ENCODE measurements around the gene AARS1. TPM values are rescaled to one million over a fixed set of nuclear protein-coding genes. Genes with fewer than 3 reads are reported as not detected.
"Not testable (repeated sequence)": the region's sequence is repeated elsewhere in the genome, so short reads cannot be mapped to it uniquely, and the experiment has no call there.

AARS1 gene
- total RNA-seq, 4 donors from 2014 or later: 76.9 to 109 (median 81.6) TPM

DNA sequence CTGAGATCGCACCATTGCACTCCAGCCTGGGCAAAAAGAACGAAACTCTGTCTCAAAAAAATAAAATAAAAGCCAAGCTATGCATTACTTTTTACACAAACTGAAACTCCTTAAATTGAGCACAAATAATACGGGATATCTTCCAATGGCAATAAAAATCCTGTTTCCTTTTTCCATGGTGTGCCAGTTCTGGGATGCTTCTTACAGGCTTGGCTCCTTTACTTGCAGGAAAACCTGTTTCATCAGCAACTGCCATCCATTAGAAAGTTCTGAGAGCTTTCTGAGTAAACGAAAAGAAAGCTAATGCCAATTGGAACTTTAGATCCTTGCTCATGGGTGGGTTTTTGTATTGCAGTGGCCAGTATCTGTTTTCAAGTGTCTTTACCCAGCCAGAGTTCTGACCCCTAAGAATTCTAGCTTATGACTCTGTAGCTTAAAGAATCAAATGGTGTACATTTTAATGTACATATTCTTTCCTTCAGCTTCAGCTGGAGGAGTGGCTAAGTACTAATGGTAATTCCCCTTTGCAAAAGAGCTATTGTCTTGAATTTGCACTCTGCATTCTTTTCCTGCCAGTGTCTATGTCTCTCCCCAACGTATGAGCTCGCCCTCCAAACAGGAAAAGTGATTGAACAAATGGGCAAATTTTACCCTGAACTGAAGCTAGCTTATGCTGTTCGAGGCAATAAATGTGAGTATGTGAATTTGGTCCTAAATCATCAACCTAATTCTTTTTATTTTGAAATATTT lies 35.9 kb upstream of the AARS1 start:
- WGBS, 2 donors (ENCODE audit: low coverage in 1 of 2): 79 to 89% methylated on average over 5 to 7 of the region's 7 CpGs
- no peak for ATAC-seq
- Histone ChIP-seq H3K4me3 (no peak overlapping the region), H3K36me3 (peaks cover 0 to 100% of the 10 kb centered on the region in 2 donors), H3K9me3 (no peaks in the 10 kb centered on the region), H3K27me3 (no peaks in the 10 kb centered on the region), H3K4me1 (no peaks in the 10 kb centered on the region), H3K27ac (no peak overlapping the region)
- TF ChIP-seq, protein P1, sequence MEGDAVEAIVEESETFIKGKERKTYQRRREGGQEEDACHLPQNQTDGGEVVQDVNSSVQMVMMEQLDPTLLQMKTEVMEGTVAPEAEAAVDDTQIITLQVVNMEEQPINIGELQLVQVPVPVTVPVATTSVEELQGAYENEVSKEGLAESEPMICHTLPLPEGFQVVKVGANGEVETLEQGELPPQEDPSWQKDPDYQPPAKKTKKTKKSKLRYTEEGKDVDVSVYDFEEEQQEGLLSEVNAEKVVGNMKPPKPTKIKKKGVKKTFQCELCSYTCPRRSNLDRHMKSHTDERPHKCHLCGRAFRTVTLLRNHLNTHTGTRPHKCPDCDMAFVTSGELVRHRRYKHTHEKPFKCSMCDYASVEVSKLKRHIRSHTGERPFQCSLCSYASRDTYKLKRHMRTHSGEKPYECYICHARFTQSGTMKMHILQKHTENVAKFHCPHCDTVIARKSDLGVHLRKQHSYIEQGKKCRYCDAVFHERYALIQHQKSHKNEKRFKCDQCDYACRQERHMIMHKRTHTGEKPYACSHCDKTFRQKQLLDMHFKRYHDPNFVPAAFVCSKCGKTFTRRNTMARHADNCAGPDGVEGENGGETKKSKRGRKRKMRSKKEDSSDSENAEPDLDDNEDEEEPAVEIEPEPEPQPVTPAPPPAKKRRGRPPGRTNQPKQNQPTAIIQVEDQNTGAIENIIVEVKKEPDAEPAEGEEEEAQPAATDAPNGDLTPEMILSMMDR (IDR thresholded peaks at IDR 0.05): no peak
- TF ChIP-seq POLR2A (IDR thresholded peaks at IDR 0.05): no peak
- TF ChIP-seq POLR2AphosphoS5 (IDR thresholded peaks at IDR 0.05): no peak
- no peak for TF ChIP-seq EP300 (IDR thresholded peaks at IDR 0.05)

DNA sequence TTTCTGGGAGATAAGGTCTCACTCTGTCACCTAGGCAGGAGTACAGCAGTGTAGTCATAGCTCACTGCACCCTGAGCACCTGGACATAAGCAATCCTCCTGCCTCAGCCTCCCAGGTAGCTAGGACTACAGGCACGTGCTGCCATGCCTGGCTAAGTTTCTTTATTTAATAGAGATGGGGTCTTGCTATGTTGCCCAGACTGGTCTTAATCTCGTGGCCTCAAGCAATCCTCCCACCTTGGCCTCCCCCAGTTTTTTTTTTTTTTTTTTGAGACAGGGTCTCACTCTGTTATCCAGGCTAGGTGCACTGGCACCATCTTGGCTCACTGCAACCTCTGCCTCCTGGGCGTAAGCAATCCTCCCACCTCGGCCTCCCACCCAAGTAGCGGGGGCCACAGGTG lies 30.8 kb upstream of the AARS1 start:
- H3K4me1 ChIP-seq: no peaks in the 10 kb centered on the region
- H3K27ac ChIP-seq: no peak overlapping the region
- H3K36me3 ChIP-seq: peaks cover 3 to 100% of the 10 kb centered on the region in 2 donors
- H3K27me3 ChIP-seq: no peaks in the 10 kb centered on the region
- no peak overlapping the region for H3K4me3 ChIP-seq
- 81 to 98% methylated on average over 4 to 5 of the region's 5 CpGs for WGBS, 2 donors (ENCODE audit: low coverage in 1 of 2)
- ATAC-seq: no peak
- TF ChIP-seq POLR2A (IDR thresholded peaks at IDR 0.05) (no peak), EP300 (IDR thresholded peaks at IDR 0.05) (no peak), POLR2AphosphoS5 (IDR thresholded peaks at IDR 0.05) (no peak)
- H3K9me3 ChIP-seq: no peaks in the 10 kb centered on the region

DNA sequence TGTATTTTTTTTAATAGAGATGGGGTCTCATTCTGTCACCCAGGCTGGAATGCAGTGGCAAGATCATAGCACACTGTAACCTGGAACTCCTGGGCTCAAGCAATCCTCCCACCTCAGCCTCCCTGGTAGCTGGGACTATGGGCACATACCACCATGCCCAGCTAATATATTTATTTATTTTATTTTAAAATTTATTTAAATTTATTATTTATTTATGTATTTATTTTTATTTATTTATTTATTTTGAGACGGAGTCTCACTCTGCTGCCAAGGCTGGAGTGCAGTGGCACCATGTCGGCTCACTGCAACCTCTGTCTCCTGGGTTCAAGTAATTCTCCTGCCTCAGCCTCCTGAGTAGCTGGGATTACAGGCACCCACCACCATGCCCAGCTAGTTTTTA lies 18.4 kb upstream of the AARS1 start:
- H3K4me3 ChIP-seq, H3K4me1 ChIP-seq, H3K27ac ChIP-seq, H3K27me3 ChIP-seq, ATAC-seq, H3K9me3 ChIP-seq: not testable (repeated sequence)
- H3K36me3 ChIP-seq: peaks cover 0 to 19% of the 10 kb centered on the region in 2 donors
- 93 to 94% methylated on average over 2 of the region's 2 CpGs for WGBS, 2 donors (ENCODE audit: low coverage in 1 of 2)

DNA sequence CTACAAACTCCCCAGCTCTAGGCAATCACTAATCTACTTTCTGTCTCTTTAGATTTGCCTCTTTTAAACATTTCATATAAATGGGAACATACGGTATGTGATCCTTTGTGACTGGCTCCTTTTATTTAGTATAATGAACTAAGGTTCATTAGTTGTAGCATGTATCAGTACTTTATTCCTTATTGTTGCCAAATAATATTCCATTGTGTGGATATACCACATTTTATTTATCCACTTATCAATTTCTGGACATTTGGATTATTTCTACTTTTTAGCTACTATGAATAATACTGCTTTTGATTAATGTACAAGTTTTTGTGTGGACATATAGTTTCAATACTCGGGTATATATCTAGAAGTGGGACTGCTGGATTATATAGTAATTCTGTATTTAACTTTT lies 17.6 kb upstream of the AARS1 start:
- no peak for TF ChIP-seq POLR2AphosphoS5 (IDR thresholded peaks at IDR 0.05)
- no peak for TF ChIP-seq EP300 (IDR thresholded peaks at IDR 0.05)
- TF ChIP-seq, protein P1 (IDR thresholded peaks at IDR 0.05): no peak
- TF ChIP-seq POLR2A (IDR thresholded peaks at IDR 0.05): no peak
- Histone ChIP-seq H3K4me3 (no peak overlapping the region), H3K27me3 (no peaks in the 10 kb centered on the region), H3K27ac (no peak overlapping the region), H3K4me1 (peaks cover 0 to 8% (median 0%) of the 10 kb centered on the region in 3 donors), H3K36me3 (peaks cover 0 to 17% of the 10 kb centered on the region in 2 donors), H3K9me3 (peaks cover 0 to 2% (median 0%) of the 10 kb centered on the region in 3 donors)
- ATAC-seq: no peak
- WGBS, 2 donors (ENCODE audit: low coverage in 1 of 2): 69 to 88% methylated on average over 1 to 2 of the region's 2 CpGs

DNA sequence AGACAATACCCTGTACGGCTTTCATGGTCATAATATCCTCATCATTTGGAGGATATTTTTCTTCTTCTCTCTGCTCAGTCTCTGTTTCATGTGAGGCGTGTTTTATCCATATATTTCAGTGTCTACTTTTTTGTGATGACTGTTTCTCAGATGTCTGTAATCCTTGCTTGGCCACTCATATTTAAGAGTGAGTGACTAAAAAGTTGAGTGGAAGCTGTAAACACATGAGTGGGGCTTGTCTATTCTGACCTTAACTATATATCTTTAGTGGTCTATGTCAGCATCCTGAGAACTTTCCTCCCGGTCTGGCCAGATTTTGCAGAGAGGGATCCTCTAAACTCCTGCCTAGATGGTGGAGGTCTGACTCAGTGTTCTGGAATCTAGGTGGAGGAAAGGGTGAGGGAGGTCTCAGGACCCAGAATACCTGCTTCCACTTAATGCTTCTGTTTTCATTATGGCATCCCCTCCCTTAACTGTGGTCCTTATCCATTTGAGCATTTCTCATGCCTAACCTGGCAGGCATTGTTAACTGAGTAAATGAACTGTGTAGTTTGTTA lies 15.7 kb upstream of the AARS1 start:
- no peak overlapping the region for H3K27ac ChIP-seq
- 34 to 59% methylated on average over 2 to 3 of the region's 3 CpGs for WGBS, 2 donors (ENCODE audit: low coverage in 1 of 2)
- no peaks in the 10 kb centered on the region for H3K27me3 ChIP-seq
- H3K36me3 ChIP-seq: peaks cover 0 to 19% of the 10 kb centered on the region in 2 donors
- no peak overlapping the region for H3K4me3 ChIP-seq
- peaks cover 0 to 14% (median 0%) of the 10 kb centered on the region in 3 donors for H3K4me1 ChIP-seq
- peaks cover 0 to 15% (median 0%) of the 10 kb centered on the region in 3 donors for H3K9me3 ChIP-seq
- TF ChIP-seq, protein P1 (IDR thresholded peaks at IDR 0.05): no peak
- no peak for TF ChIP-seq EP300 (IDR thresholded peaks at IDR 0.05)
- TF ChIP-seq POLR2AphosphoS5 (IDR thresholded peaks at IDR 0.05): no peak
- TF ChIP-seq POLR2A (IDR thresholded peaks at IDR 0.05): no peak
- no peak for ATAC-seq

DNA sequence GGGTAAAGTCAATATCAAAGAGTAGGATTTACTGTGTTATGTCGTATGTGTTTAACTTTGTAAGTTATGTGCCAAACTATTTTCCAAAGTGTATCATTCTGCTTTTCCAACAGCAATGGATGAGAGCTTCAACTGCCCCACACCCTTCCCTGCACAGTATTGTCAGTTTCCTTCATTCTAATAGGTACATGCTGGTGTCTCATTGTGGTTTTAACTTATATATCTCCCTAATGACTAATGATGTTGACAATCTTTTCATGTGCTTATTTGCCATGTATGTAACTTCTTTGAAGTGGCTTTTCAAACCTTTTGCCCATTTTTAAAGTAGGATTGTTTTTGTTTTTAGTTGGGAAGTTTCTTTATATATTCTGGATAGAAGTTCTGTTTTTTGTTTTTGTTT lies 13.4 kb upstream of the AARS1 start:
- Histone ChIP-seq H3K27me3 (no peaks in the 10 kb centered on the region), H3K27ac (no peak overlapping the region), H3K36me3 (peaks cover 0 to 19% of the 10 kb centered on the region in 2 donors), H3K4me1 (peaks cover 0 to 27% (median 0%) of the 10 kb centered on the region in 3 donors), H3K4me3 (no peak overlapping the region), H3K9me3 (peaks cover 0 to 15% (median 0%) of the 10 kb centered on the region in 3 donors)
- ATAC-seq: no peak
- WGBS, 2 donors (ENCODE audit: low coverage in 1 of 2): 33 to 60% methylated on average over 1 of the region's 1 CpG
- TF ChIP-seq POLR2A (IDR thresholded peaks at IDR 0.05) (no peak), POLR2AphosphoS5 (IDR thresholded peaks at IDR 0.05) (no peak), EP300 (IDR thresholded peaks at IDR 0.05) (no peak)
- TF ChIP-seq, protein P1 (IDR thresholded peaks at IDR 0.05): no peak

Data from gastroesophageal sphincter (tissue), 4 donors.